ENCODE data around the gene GRAP2.

GRCh38 chr22:40001106-40001505 is 100.2 kb downstream of the GRAP2 start:
- TF ChIP-seq ZNF462 (CRISPR knock-in tag; IDR thresholded peaks at IDR 0.05): no peak
- no peak for TF ChIP-seq CTCF (conservative IDR thresholded peaks at IDR 0.05; ENCODE audit: low read depth in 2 of 2)
- TF ChIP-seq POLR2AphosphoS5 (IDR thresholded peaks at IDR 0.05; ENCODE audit: low read depth): no peak
- TF ChIP-seq, protein P1, sequence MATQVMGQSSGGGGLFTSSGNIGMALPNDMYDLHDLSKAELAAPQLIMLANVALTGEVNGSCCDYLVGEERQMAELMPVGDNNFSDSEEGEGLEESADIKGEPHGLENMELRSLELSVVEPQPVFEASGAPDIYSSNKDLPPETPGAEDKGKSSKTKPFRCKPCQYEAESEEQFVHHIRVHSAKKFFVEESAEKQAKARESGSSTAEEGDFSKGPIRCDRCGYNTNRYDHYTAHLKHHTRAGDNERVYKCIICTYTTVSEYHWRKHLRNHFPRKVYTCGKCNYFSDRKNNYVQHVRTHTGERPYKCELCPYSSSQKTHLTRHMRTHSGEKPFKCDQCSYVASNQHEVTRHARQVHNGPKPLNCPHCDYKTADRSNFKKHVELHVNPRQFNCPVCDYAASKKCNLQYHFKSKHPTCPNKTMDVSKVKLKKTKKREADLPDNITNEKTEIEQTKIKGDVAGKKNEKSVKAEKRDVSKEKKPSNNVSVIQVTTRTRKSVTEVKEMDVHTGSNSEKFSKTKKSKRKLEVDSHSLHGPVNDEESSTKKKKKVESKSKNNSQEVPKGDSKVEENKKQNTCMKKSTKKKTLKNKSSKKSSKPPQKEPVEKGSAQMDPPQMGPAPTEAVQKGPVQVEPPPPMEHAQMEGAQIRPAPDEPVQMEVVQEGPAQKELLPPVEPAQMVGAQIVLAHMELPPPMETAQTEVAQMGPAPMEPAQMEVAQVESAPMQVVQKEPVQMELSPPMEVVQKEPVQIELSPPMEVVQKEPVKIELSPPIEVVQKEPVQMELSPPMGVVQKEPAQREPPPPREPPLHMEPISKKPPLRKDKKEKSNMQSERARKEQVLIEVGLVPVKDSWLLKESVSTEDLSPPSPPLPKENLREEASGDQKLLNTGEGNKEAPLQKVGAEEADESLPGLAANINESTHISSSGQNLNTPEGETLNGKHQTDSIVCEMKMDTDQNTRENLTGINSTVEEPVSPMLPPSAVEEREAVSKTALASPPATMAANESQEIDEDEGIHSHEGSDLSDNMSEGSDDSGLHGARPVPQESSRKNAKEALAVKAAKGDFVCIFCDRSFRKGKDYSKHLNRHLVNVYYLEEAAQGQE (IDR thresholded peaks at IDR 0.05; ENCODE audit: unreplicated experiment): no peak
- TF ChIP-seq EZH2 (IDR thresholded peaks at IDR 0.05; ENCODE audit: low read depth, unreplicated experiment): no peak
- TF ChIP-seq CREB1 (CRISPR knock-in tag; IDR thresholded peaks at IDR 0.05; ENCODE audit: low read depth): no peak
- TF ChIP-seq EZH2phosphoT487 (IDR thresholded peaks at IDR 0.05; ENCODE audit: unreplicated experiment): no peak
- TF ChIP-seq NANOG (IDR thresholded peaks at IDR 0.05; ENCODE audit: borderline replicate concordance): no peak
- TF ChIP-seq JUNB (IDR thresholded peaks at IDR 0.05; ENCODE audit: unreplicated experiment): no peak
- TF ChIP-seq, protein P2, sequence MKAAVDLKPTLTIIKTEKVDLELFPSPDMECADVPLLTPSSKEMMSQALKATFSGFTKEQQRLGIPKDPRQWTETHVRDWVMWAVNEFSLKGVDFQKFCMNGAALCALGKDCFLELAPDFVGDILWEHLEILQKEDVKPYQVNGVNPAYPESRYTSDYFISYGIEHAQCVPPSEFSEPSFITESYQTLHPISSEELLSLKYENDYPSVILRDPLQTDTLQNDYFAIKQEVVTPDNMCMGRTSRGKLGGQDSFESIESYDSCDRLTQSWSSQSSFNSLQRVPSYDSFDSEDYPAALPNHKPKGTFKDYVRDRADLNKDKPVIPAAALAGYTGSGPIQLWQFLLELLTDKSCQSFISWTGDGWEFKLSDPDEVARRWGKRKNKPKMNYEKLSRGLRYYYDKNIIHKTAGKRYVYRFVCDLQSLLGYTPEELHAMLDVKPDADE (IDR thresholded peaks at IDR 0.05): no peak
- TF ChIP-seq ZNF331 (CRISPR knock-in tag; IDR thresholded peaks at IDR 0.05; ENCODE audit: low read depth): no peak
- TF ChIP-seq ZNF114 (CRISPR knock-in tag; IDR thresholded peaks at IDR 0.05): no peak
- no peak for TF ChIP-seq STAT1 (IDR thresholded peaks at IDR 0.05; ENCODE audit: unreplicated experiment)
